Measurements from ENCODE around the gene NEK9.
"Not testable (repeated sequence)": the region's sequence is repeated elsewhere in the genome, so short reads cannot be mapped to it uniquely, and the experiment has no call there.

Gene NEK9

DNA sequence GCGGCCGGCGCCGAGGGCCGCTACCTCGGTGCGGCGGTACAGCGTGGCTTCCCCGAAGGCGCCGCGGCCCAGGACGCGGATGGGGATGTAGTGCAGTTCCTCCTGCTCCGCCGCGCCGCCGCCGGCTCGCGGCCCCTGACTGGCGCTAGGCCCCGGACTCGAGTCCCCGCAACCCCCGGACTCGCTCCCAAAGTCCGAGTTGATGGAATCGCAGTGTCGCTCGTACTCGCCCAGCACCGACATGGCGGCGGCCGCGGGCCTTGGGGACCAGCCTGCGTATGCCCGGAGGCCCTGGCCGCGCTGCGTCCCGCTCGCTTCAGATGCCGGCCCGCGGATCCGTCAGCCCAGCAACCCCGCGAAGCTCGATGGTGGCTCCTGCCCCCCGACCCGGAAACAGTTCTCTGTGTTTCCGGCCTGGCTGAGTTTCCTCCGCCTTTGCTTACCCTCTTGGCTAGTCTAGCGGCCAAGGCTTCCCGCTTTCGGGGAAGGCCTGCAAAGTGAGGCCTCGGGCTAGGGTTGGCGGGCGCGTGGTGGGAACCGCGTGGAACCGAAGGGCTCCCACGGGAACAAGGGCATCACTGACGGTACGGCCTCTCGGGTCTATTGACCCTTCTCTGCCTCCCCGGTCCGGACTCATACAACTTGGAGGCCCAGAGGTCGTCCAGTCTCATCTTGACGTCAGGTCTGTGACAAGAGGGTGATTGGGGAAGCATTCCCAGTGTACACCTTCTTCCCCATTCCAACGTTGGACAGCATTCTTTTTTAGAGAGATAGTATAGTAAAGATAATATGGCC is at the start of gene NEK9:
Gene NEK9 (minus strand): TSS at position 370 of the 795 bp plus-strand sequence. CDS start 127 bp downstream, at position 243.
- DNase-seq (ENCODE audit: low read depth): peak; percentile 83

DNA sequence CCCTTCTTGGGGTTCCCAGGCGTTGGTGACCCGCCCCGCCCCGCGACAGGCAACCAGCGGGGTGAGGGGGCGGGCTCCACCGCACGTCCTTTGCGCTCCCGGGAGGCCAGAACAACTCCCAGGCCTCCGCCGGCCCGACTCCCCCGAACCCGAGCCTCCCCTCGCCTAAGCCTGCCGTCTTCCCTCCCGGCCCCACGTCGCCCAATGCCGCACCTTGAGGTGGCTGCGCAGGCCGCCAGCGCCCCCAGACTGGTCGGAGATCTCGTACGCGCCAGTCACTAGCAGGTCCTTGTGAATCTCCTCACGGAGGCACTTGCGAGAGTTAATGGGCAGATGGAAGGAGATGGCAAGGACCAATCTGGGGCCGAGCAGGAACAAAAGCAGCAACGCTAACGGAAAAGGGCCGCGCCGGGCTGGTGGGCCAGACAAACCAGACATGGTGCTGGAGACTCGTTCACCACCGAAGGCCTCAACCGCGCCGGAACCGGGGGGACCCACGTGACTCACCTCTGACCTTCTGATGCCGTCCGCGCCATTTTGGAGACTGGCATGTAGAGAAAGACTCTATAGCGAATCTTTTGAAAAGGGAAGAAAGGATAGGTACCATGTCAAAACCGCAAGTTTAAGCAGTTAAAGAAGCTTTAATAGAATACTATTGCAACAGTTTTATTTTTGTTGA is 49.4 kb upstream of the NEK9 start, which contains the start of gene TMED10:
Gene TMED10 (minus strand): TSS at position 471 of the 679 bp plus-strand sequence. CDS start 33 bp downstream, at position 438.
- peak; percentile 82 for DNase-seq (ENCODE audit: low read depth)

DNA sequence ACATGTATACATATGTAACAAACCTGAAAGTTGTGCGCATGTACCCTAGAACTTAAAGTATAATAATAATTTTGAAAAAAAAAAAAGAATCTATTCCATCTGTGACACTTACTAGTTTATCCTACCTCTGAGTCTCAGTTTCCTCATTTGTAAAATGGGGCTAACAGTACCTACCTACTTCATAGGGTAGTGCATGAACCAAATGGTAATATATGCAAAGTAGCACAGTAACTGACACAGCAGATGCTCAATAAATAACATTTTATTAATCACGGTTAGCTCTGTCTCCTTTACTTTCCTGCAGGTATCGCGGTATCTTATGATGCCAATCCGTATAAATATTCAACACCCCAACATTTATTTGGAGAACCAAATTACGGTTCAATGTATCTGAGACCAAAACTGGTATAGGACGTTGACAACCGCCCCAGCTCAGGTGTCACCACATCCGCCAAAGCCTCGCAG is 48.9 kb upstream of the NEK9 start:
- no peak for DNase-seq (ENCODE audit: low read depth)

DNA sequence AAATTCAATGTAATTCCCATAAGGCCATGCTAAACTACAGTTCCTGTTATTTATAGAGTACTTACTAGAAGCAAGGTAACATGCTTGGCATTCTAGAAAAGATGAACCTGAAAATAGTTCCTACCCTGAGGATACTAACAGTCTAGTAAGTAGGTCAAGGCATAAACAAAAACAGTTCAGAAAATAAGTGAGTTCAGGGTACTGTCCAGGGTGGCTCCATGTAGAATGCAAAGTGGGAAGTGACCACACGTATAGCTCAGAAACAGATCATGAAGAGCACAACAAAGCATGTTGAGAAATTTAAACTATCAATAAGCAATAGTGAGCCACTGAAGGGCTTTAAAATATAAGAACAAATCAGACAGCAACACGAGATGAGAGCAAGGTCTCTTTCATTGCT is 47.2 kb upstream of the NEK9 start:
- DNase-seq (ENCODE audit: low read depth): no peak

DNA sequence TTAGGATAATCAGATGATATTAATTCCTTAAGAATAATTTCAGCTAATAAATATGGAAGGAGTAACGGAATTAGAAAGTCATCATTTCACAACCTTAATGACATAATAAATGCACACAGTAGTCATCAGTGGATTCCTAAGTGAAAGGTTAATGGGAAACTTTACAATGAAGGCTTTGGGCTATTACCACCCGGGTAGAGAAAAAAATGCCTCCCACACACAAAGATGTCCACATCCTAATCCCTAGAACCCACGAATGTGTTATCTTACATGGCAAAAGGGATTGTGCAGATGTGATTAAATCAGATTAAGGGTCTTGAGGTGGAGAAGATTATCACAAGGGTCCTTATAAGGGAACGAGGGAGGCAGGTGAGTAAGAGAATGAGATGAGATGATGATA is 43.9 kb upstream of the NEK9 start:
- DNase-seq (ENCODE audit: low read depth): no peak

DNA sequence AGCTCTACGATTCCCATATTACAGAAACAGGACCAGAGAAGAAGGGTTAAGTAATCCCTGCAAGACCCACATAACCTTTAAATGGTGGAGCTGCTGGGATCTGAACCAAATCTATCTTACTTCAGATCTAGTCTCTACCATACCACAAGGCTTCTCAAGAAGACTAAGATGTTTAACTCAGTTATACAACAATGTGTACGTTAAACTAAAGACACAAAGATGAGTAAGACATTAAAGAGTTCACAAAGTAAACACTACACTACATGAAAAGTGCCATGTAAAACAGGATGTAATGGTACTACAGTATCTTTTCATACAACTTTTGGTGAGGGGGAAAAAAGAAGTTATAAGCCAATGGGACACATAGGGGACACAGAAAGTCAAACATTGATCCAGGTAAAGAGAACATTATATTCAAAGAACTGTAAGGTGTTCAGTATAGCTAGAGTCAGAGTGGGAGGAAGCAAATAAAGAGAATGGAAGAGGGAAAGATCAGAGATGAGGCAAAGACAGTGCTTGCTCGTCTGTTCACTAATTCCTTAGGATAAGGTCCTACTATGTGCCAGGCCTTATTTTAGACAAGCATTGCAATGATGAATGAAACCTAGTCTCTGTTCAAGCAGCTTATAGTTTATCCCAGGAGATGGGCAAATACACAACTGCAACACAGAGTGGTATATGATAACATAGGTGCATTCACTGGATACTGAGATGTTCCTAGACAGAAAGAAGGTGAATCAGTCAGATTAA is 41.9 kb upstream of the NEK9 start:
- DNase-seq (ENCODE audit: low read depth): no peak

DNA sequence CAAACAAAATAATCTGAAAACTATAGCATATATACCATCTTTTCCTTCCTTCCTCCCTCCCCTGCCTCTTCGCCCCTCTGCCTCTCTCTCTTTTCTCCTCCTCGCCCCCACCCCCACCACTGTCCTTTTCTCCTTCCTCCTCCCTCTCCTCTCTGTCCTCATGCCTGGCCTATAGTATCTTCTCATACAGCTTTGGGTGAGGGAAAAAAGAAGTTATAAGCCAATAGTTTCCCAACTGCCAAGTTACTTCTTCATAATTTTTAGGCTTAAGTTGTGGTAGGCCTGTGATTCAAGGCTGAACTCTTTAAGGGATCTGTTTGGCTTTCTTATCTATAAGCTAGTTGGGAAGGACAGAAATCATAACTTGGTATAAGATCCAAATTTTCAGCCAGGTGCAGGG is 40.5 kb upstream of the NEK9 start:
- DNase-seq (ENCODE audit: low read depth): no peak

DNA sequence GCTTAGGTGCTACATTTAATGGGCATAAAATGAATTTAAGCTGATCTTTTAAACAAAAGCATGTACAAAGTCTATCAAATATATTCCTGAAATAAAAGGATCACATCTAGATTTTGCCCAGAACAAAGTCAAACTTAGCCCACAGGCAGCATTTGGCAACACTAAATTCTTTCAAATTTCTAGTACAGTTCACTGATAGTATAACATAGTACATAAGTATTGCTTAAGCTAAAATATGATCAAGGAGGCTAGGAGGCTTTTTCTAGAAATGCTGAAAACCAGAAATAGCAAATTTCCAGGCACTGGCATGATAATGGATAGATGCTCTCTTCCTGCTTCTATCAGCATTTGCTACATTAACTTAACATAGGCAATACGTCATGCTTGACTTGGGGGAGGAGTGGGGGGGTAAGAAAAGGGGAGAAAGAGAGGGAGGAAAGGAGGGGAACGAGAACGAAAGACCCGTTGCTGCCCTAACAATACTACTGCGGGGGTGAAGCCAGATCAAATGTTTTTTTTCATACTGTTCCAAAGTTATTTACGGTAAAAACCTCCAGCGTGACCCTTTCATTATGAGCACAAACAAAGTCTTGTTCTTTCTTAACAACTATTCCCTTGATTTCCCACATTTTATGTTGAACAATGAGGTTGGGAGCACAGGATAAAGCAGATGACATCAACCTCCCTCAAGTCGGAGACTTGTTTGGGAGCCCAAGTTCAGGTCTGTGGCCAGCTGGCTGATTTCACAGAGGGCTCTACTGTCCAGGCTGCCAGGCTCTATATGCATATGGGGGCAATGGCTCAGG is 38.9 kb upstream of the NEK9 start:
- DNase-seq (ENCODE audit: low read depth): no peak

DNA sequence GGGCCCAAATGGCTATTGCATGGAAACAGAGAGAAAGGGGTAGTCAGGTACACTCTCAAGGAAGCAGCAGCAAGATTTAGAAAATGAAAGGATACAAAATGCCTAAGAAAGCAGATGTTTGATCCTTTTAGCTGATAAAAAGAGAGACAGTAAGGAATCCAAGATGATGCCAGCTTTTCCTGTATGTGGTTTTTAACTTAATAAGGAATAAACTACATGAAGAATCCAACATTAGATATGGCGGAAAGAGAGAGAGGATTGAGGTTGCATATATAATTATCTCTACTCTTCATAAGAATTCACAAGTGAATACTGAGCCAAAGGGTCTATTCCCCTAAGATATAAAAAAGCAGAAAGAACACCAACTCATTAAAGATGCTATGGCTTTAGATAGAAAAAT is 38.0 kb upstream of the NEK9 start:
- no peak for DNase-seq (ENCODE audit: low read depth)

DNA sequence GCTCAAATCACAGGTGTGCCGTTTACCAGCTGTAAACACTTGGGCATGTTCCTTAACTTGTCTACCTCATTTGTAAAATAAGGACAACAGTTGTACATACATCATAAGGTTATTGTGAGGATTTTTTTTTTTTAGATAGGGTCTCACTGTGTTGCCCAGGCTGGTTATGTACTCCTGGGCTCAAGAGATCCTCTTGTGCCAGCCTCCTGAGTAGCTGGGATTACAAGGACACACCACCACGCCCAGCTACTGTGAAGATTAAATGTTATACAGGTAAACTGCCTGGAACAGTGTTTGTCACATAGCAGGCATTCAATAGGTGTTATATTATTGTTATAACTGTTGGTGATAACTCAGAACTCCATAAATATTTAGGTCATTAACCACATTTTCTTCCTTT is 36.8 kb upstream of the NEK9 start:
- no peak for DNase-seq (ENCODE audit: low read depth)

DNA sequence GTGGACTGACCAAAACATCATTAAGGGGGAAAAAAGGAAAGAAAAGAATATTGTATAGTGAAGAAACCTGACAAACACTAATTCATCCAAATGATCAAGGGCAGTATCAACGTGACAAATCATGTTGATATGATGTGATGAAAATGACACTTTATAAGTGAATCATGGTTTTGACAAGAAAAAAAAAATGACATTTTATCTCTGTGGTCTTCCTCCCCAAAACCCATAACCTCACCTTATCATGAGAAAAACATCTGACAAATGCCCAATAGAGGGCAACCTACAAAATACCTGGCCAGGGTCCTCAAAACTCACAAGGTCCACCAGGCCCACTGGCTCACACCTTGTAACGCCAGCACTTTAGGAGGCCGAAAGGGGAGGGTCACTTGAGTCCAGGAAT is 35.8 kb upstream of the NEK9 start:
- DNase-seq (ENCODE audit: low read depth): no peak

DNA sequence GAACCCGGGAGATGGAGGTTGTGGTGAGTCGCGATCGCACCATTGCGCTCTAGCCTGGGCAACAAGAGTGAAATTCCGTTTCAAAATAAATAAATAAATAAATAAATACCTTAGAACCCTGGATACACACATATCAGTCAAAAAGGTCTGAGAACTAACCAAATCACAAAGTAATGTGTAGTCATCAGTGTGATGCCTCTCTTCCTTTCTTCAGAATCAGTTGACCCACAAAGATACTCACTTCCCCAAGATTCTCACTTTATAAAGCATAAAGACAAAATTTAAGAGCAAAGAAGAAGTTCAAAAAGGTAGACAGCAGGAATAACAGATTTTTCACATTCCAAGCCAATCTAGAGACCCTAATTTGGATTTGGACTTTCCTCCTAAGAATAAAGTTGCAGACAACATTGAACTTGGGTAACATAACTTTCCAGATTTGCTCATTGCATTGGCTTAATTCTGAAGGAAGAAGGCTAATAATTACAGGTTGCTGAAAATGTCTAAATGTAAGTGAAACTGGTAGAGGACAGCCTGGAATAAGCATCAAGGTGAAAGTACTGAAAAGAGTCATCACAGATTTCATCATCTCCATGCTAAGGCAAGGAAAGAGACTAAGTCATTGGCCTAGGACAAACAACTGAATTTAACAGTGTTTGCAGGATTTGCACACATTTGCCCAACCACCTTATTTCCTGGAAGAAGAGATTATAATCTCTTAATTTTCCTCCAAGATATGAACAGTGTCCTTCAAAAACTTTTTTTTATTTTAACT is 32.2 kb upstream of the NEK9 start:
- no peak for DNase-seq (ENCODE audit: low read depth)

DNA sequence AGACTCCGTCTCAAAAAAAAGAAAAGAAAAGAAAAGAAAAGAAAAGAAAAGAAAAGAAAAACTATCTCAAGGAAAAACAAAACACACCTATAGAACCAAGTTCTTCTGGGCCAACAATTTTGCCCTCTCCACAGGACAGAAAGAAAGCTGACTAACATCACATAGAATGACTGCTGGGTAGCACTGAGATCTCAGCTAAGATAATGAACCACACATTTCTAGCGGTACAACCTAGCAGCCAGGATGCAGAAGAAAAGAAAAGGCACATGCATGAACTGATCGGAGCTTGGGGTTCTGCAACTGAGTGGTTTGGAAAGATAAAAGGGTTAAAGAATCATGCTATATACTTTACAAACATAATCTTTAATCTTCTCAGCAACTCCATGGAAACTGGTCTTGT is 30.1 kb upstream of the NEK9 start:
- no peak for DNase-seq (ENCODE audit: low read depth)

DNA sequence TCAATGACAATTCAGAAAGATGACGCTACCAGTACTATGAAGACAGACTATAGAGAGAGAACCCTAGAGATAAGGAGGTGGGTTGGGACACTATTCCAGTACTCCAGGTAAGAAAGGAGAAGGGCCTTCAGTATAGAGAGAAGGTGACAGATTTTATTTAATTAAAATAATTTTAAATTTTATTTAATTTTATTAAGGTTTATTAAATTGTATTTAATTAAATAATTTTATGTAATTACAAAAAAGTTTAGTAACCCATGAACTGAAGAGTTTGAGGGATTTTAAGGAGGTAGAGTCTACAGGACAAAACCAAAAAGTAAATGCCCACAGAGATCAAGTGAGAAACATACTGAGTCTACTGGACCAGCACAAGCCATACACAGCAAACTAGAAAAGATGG is 29.3 kb upstream of the NEK9 start:
- DNase-seq (ENCODE audit: low read depth): no peak

DNA sequence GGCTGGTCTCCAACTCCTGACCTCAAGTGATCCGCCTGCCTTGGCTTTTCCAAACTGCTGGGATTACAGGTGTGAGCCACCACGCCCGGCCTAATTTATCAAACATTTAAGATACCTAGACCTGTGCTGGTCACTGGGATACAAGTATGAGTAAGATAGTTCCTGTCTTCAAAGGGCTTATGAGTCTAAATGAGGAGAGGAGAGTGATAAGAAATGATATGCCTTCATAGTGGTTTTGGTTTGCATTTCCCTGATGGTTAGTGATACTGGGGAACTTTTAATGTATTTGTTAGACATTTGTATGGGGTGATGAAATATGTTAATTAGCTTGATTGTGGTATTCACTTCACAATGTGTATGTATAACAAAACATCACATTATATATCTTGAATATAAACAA is 28.3 kb upstream of the NEK9 start:
- DNase-seq (ENCODE audit: low read depth): no peak

DNA sequence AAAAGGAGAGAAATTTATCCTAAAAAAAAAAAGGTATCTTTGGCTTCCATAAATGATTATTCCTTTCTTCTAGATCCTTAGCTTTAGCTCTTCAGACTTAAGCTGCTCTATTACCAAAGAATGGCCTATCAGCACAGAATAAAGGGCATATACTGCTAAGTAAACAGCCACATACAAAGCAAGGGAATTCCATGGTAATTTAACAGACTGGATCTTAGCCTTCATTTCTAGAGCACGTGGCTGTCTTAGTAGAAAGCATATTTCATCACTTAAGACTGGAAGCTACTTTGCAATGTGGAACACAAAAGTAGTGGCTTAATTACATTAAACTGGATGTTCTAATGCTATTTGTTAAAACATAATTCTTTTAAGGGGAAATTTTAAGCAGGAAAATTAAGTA is 26.4 kb upstream of the NEK9 start:
- DNase-seq (ENCODE audit: low read depth): no peak

DNA sequence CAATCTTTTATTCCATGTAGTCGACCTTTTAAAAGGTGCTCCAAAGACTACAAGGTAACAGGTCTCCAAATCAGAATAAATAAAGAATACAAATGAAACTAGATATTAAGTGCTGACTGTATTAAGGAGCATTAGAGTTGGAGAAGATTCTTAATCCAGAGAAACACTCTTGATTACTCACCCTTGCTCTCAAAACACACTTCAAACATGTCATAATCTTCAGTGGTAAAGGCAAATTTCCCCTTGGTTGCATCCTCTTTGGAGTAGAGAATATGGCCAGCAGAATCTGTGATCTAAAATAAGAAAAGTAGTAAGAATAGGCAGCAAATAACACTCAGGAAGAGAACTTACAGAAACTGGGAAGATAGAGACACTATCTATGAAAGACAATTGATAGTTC is 25.0 kb upstream of the NEK9 start:
- DNase-seq (ENCODE audit: low read depth): no peak

DNA sequence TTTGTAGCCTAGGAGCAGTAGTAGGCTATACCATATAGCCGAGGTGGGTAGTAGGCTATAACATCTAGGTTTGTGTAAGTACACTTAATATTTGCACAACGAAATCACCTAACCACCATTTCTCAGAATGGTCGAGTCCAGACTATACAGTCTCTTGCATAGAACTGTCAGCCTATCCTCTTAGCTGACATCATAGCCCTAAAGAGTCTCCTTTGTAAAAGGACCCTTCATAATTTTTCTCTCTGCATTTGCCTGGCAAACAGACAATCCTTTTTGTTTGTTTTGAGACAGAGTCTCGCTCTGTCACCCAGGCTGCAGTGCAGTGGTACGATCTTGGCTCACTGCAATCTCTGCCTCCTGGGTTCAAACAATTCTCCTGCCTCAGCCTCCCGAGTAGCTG is 23.8 kb upstream of the NEK9 start:
- DNase-seq (ENCODE audit: low read depth): not testable (repeated sequence)

DNA sequence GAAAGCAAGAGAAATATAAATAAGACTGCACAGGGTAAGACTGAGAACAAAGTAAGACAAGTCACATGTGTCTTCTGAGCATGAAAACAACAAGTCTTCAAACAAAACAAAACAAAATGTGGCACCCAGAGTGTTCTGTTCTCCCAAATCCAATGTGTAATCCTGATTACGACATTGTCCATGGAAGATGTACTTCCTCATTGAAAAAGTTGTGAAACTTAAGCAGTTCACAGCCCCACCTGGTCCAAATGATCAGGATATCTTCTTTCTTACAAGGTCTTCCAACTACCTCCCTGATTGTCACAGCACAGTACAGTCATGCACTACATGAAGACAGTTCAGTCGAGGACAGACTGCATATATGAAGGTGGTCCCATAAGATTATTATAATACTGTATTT is 23.3 kb upstream of the NEK9 start:
- DNase-seq (ENCODE audit: low read depth): no peak

DNA sequence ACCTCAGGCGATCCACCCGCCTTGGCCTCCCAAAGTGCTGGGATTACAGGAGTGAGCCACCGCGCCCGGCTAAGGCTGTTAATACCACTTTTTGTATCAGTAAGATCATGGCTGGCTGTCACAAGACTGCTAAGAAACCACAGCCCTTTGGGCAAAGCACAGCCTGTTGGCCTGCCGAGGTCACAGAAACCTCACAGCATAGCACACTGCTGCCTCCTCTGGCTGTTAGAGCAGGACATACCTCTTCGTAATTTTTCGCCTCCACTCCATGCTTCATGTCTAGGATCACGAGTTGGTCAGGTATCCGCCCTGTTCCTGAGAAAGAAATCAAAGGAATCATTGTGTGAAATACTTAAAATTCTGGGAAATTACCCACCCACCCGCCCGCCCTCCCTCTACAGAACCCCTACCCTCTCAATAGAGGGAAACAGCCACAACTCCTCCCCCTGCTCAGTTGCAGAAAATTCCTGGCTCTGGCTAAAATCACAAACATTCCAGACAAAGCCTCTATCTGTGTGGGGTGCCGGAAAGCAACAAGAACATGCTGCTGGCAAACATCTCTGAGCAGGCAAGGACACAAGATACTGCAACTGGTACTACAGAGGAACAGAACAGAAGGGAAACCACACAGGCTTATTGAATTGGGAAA is 20.7 kb upstream of the NEK9 start:
- DNase-seq (ENCODE audit: low read depth): no peak

DNA sequence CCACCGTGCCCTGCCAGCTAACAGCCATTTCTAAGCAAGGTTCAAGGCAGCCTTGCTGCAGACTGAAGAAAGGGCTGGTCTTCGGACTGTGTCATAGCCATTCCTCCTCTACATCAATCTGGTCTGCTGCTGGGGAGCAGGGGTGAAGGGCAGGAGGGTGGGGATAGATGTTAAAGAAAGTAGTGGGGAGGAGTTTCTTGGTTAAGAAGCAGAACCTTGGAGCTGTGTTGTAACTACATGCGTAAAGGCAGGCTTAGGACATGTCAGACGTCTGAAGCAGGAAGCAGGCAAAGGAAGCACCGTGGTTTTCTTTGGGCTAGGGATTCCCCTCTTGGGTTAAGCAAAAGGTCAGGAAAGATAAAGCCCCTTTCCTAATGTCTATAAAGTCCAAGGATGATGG is 18.1 kb upstream of the NEK9 start:
- DNase-seq (ENCODE audit: low read depth): no peak

Measured in activated T-helper 9 cell treated with anti-CD3 and anti-CD28 coated beads, Interleukin-2, amount 50 U/mL, for 16 hours (primary cell).